Left lung (tissue), 10 donors: ENCODE results near the gene ARHGAP11A. TPM values are rescaled to one million over a fixed set of nuclear protein-coding genes. Genes with fewer than 3 reads are reported as not detected.

ENCODE experiments used
- ATAC-seq: fragments of 200-7000 bp; cut with Tn5 transposase; one replicate; pipeline ENCODE4 v1.9.1; 2020; ENCODE audit warnings: moderate library complexity
- DNase-seq, 4 donors: peaks; one replicate each; pipeline ENCODE4 v3.0.0-alpha.2; 2013 to 2020
- H3K27ac ChIP-seq, 2 donors: fragments of 200-600 bp; sonication (generic) in 1 of 2; one replicate each; pipeline versions ENCODE4 v1.5.0 to v1.8.0; 2020 to 2021
- H3K27me3 ChIP-seq, 2 donors: fragments of 200-600 bp; sonication (generic) in 1 of 2; one replicate each; pipeline versions ENCODE4 v1.5.0 to v1.8.0; 2020 to 2021
- H3K36me3 ChIP-seq, 2 donors: fragments of 200-600 bp; sonication (generic) in 1 of 2; one replicate each; pipeline versions ENCODE4 v1.5.0 to v1.8.0; 2020 to 2021
- H3K4me1 ChIP-seq, 2 donors: fragments of 200-600 bp; one replicate each; pipeline ENCODE4 v1.8.0; 2021
- H3K4me3 ChIP-seq, 2 donors: fragments of 200-600 bp; sonication (generic) in 1 of 2; one replicate each; pipeline versions ENCODE4 v1.5.0 to v1.8.0; 2020 to 2021; ENCODE audit warnings: mild to moderate bottlenecking in 1 of 2
- H3K9me3 ChIP-seq, 2 donors: fragments of 200-600 bp; sonication (generic) in 1 of 2; one replicate each; pipeline versions ENCODE4 v1.5.0 to v1.8.0; 2020 to 2021
- CTCF ChIP-seq, 2 donors: fragments of 200-600 bp; sonication (generic) in 1 of 2; IDR thresholded peaks; one replicate each; pipeline versions ENCODE4 v1.5.0 to v1.8.0; 2021; ENCODE audit warnings: antibody characterized with exemption in 2 of 2
- intact Hi-C, 2 donors: fragments of 100-400 bp; cut with DNase I; formaldehyde crosslinking; loops; one replicate each; pipeline versions ENCODE4 v1.11.2 to v1.14.2; 2022
- polyA plus RNA-seq, 6 donors: library from polyadenylated mRNA; unstranded; fragments of 120-200 nt; gene quantifications; one replicate each; pipeline ENCODE4 v1.2.1, GENCODE V29; 2013; ENCODE audit not compliant: insufficient read length in 6 of 6
- total RNA-seq, 2 donors: library from RNA; stranded (reverse); fragmentation: NEBNext Ultra II Directional; extraction: Animal tissue kit (Norgen Biotek cat#: 25700); gene quantifications; one replicate each; pipeline ENCODE4 v1.2.1, GENCODE V29; 2021
- donor health status: DM: no; HTN: yes; CAD: no.
- donor health status: DM: no; HTN: no; CAD: no.

The ARHGAP11A gene
- total and polyA plus RNA-seq, 8 donors = 7.3 to 65.7 (median 27.9) TPM

- intact Hi-C loops = no loop called here
- no peak for DNase-seq
- no peaks in the 10 kb centered on the region for H3K9me3 ChIP-seq
- no peak overlapping the region for H3K27ac ChIP-seq
- ATAC-seq = no peak
- no peak for TF ChIP-seq CTCF (IDR thresholded peaks at IDR 0.05)
- H3K36me3 ChIP-seq = no peaks in the 10 kb centered on the region
- H3K4me3 ChIP-seq = no peak overlapping the region
- H3K27me3 ChIP-seq = no peaks in the 10 kb centered on the region
- H3K4me1 ChIP-seq = peaks cover 0 to 3% of the 10 kb centered on the region in 2 donors
These were observed 55.3 kb downstream of the ARHGAP11A start for GRCh38 chr15:32670623-32671022.

- no peaks in the 10 kb centered on the region for H3K27me3 ChIP-seq
- peaks cover 0 to 4% of the 10 kb centered on the region in 2 donors for H3K4me1 ChIP-seq
- TF ChIP-seq CTCF (IDR thresholded peaks at IDR 0.05) = no peak
- no peaks in the 10 kb centered on the region for H3K9me3 ChIP-seq
- intact Hi-C loops = no loop called here
- no peaks in the 10 kb centered on the region for H3K36me3 ChIP-seq
- DNase-seq (no peak), ATAC-seq (no peak)
- H3K27ac ChIP-seq = no peak overlapping the region
- no peak overlapping the region for H3K4me3 ChIP-seq
These were observed 56.3 kb downstream of the ARHGAP11A start for GRCh38 chr15:32671339-32672325.

GRCh38 chr15:32674681-32675080 lies 59.4 kb downstream of the ARHGAP11A start:
- Histone ChIP-seq H3K9me3 (no peaks in the 10 kb centered on the region), H3K27me3 (no peaks in the 10 kb centered on the region), H3K4me3 (no peak overlapping the region), H3K36me3 (no peaks in the 10 kb centered on the region), H3K27ac (no peak overlapping the region), H3K4me1 (peaks cover 0 to 4% of the 10 kb centered on the region in 2 donors)
- intact Hi-C loops = no loop called here
- TF ChIP-seq CTCF (IDR thresholded peaks at IDR 0.05) = no peak
- DNase-seq (no peak), ATAC-seq (no peak)

GRCh38 chr15:32675466-32675865 lies 60.2 kb downstream of the ARHGAP11A start:
- Histone ChIP-seq H3K27ac (no peak overlapping the region), H3K4me1 (peaks cover 0 to 4% of the 10 kb centered on the region in 2 donors), H3K4me3 (no peak overlapping the region), H3K27me3 (no peaks in the 10 kb centered on the region), H3K36me3 (no peaks in the 10 kb centered on the region), H3K9me3 (no peaks in the 10 kb centered on the region)
- no peak for TF ChIP-seq CTCF (IDR thresholded peaks at IDR 0.05)
- ATAC-seq (peak; percentile 64), DNase-seq (no peak)
- intact Hi-C loops = no loop called here

- H3K27me3 ChIP-seq = no peaks in the 10 kb centered on the region
- H3K4me3 ChIP-seq = no peak overlapping the region
- no peak for TF ChIP-seq CTCF (IDR thresholded peaks at IDR 0.05)
- no peaks in the 10 kb centered on the region for H3K36me3 ChIP-seq
- H3K27ac ChIP-seq = no peak overlapping the region
- DNase-seq = no peak
- intact Hi-C loops = no loop called here
- H3K4me1 ChIP-seq = peaks cover 0 to 4% of the 10 kb centered on the region in 2 donors
- no peak for ATAC-seq
- H3K9me3 ChIP-seq = no peaks in the 10 kb centered on the region
These were observed 60.9 kb downstream of the ARHGAP11A start for GRCh38 chr15:32676169-32676568.
